Ramos (cell line): ENCODE data around the gene EREG.

Experiments used
- in situ Hi-C: fragments of 300-500 bp; cut with MboI; formaldehyde crosslinking; loops from one replicate; pipeline ENCODE4 v1.14.3; 2022; ENCODE audit warnings: low sequenced_read_pairs; ENCODE audit not compliant: unreplicated experiment

Gene EREG

GRCh38 chr4:74364652-74365491 is at the start of gene EREG:
TSS of gene EREG (plus strand) at chr4:74365145. CDS start at chr4:74365309, 164 bp downstream.
- in situ Hi-C loops: no loop called here

GRCh38 chr4:74315376-74315775 is 49.6 kb upstream of the EREG start:
- in situ Hi-C loops: no loop called here

GRCh38 chr4:74316397-74316796 is 48.5 kb upstream of the EREG start:
- in situ Hi-C loops: no loop called here

- in situ Hi-C loops: no loop called here
Observed at GRCh38 chr4:74317616-74318246, 47.2 kb upstream of the EREG start.

- in situ Hi-C loops: no loop called here
Observed at GRCh38 chr4:74318276-74318675, 46.7 kb upstream of the EREG start.

GRCh38 chr4:74319470-74319869 is 45.5 kb upstream of the EREG start:
- in situ Hi-C loops: no loop called here

- in situ Hi-C loops: no loop called here
Observed at GRCh38 chr4:74320559-74321118, 44.3 kb upstream of the EREG start.

GRCh38 chr4:74322301-74322700 is 42.6 kb upstream of the EREG start:
- in situ Hi-C loops: no loop called here

- in situ Hi-C loops: no loop called here
Observed at GRCh38 chr4:74323663-74324062, 41.3 kb upstream of the EREG start.

GRCh38 chr4:74324262-74324661 is 40.7 kb upstream of the EREG start:
- in situ Hi-C loops: no loop called here

GRCh38 chr4:74325886-74326285 is 39.1 kb upstream of the EREG start:
- in situ Hi-C loops: no loop called here

GRCh38 chr4:74327762-74328161 is 37.2 kb upstream of the EREG start:
- in situ Hi-C loops: no loop called here

- in situ Hi-C loops: no loop called here
Observed at GRCh38 chr4:74328501-74328900, 36.4 kb upstream of the EREG start.

- in situ Hi-C loops: no loop called here
Observed at GRCh38 chr4:74329307-74329706, 35.6 kb upstream of the EREG start.

GRCh38 chr4:74330295-74330750 is 34.6 kb upstream of the EREG start:
- in situ Hi-C loops: no loop called here

- in situ Hi-C loops: no loop called here
Observed at GRCh38 chr4:74331252-74331651, 33.7 kb upstream of the EREG start.

GRCh38 chr4:74331944-74332343 is 33.0 kb upstream of the EREG start:
- in situ Hi-C loops: no loop called here

GRCh38 chr4:74334636-74335035 is 30.3 kb upstream of the EREG start:
- in situ Hi-C loops: no loop called here

- in situ Hi-C loops: no loop called here
Observed at GRCh38 chr4:74335341-74336021, 29.5 kb upstream of the EREG start.

GRCh38 chr4:74338792-74339333 is 26.1 kb upstream of the EREG start:
- in situ Hi-C loops: no loop called here

GRCh38 chr4:74339501-74339900 is 25.4 kb upstream of the EREG start:
- in situ Hi-C loops: no loop called here
